ENCODE data around the gene GPR32.

GRCh38 chr19:50784710-50785109 is 14.4 kb downstream of the GPR32 start:
- TF ChIP-seq ZFX (IDR thresholded peaks at IDR 0.05; ENCODE audit: borderline replicate concordance) = no peak
- TF ChIP-seq, protein P1, sequence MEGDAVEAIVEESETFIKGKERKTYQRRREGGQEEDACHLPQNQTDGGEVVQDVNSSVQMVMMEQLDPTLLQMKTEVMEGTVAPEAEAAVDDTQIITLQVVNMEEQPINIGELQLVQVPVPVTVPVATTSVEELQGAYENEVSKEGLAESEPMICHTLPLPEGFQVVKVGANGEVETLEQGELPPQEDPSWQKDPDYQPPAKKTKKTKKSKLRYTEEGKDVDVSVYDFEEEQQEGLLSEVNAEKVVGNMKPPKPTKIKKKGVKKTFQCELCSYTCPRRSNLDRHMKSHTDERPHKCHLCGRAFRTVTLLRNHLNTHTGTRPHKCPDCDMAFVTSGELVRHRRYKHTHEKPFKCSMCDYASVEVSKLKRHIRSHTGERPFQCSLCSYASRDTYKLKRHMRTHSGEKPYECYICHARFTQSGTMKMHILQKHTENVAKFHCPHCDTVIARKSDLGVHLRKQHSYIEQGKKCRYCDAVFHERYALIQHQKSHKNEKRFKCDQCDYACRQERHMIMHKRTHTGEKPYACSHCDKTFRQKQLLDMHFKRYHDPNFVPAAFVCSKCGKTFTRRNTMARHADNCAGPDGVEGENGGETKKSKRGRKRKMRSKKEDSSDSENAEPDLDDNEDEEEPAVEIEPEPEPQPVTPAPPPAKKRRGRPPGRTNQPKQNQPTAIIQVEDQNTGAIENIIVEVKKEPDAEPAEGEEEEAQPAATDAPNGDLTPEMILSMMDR (IDR thresholded peaks at IDR 0.05) = no peak
